B cell (primary cell): Measurements from ENCODE around the gene SEL1L2. TPM values are rescaled to one million over a fixed set of nuclear protein-coding genes. Genes with fewer than 3 reads are reported as not detected.

Source experiments
- ATAC-seq: fragments of 200-7000 bp; cut with Tn5 transposase; one replicate; pipeline ENCODE4 v1.10.0; 2021; ENCODE audit warnings: low read depth, mild to moderate bottlenecking, moderate number of reproducible peaks, moderate library complexity
- CTCF ChIA-PET: fragments of 350-600 bp; sonication (Branson Sonifier 250); formaldehyde crosslinking; loops from one replicate; lab custom pipeline; 2021; ENCODE audit warnings: antibody characterized with exemption, inconsistent platforms; lab: Charles Lee
- POLR2A ChIA-PET: fragments of 350-600 bp; sonication (Branson Sonifier 250); formaldehyde crosslinking; loops from one replicate; lab custom pipeline; 2021; ENCODE audit warnings: antibody characterized with exemption; lab: Charles Lee
- DNase-seq: peaks from one replicate; pipeline ENCODE4 v3.0.0; 2013
- H2AFZ ChIP-seq: 2 replicates; pipeline ENCODE4 v1.6.1; 2012; ENCODE audit warnings: mild to moderate bottlenecking, low read depth, low read length; ENCODE audit not compliant: insufficient read depth, poor library complexity, severe bottlenecking
- H3K27ac ChIP-seq, 2 donors: 1 replicate in 1 of 2; 2 replicates in 1 of 2; pipeline ENCODE4 v1.5.1; 2012 to 2013; ENCODE audit warnings: low read length in 2 of 2, mild to moderate bottlenecking in 2 of 2, moderate library complexity in 1 of 2
- H3K27me3 ChIP-seq, 4 experiments: fragments of 200-600 bp in 1 of 4; sonication (generic) in 1 of 4; replicated peaks in 1 of 4; 1 replicate in 2 of 4; 2 replicates in 2 of 4; pipeline versions ENCODE4 v1.6.1 to v1.7.0; 2013 to 2016; ENCODE audit warnings: low read length in 3 of 4, mild to moderate bottlenecking in 2 of 4, mixed read lengths in 1 of 4, moderate library complexity in 1 of 4; ENCODE audit not compliant: insufficient read depth in 4 of 4, control insufficient read depth in 3 of 4; ENCODE audit errors: control extremely low read depth in 1 of 4
- H3K36me3 ChIP-seq, 2 experiments: replicated peaks in 1 of 2; 1 replicate in 1 of 2; 2 replicates in 1 of 2; pipeline versions ENCODE4 v1.6.1 to v1.7.1; 2013; ENCODE audit warnings: low read length in 1 of 2; ENCODE audit not compliant: insufficient read depth in 2 of 2, control insufficient read depth in 1 of 2; ENCODE audit errors: control extremely low read depth in 1 of 2, extremely low read depth in 1 of 2
- H3K4me1 ChIP-seq, 2 donors: fragments of 200-600 bp in 1 of 2; sonication (generic) in 1 of 2; 1 replicate in 1 of 2; 2 replicates in 1 of 2; pipeline versions ENCODE4 v1.5.1 to v1.6.1; 2013 to 2017; ENCODE audit warnings: low read length in 2 of 2; ENCODE audit not compliant: control insufficient read depth in 2 of 2, insufficient read depth in 2 of 2
- H3K4me2 ChIP-seq: replicated peaks from 2 replicates; pipeline ENCODE3; 2012; ENCODE audit warnings: mild to moderate bottlenecking, low read depth, low read length; ENCODE audit not compliant: poor library complexity, severe bottlenecking
- H3K4me3 ChIP-seq, 5 experiments: fragments of 200-600 bp in 1 of 5; sonication (generic) in 1 of 5; 1 replicate in 3 of 5; 2 replicates in 2 of 5; pipeline versions ENCODE4 v1.5.1 to v1.7.0; 2011 to 2016; ENCODE audit warnings: low read length in 4 of 5, mild to moderate bottlenecking in 4 of 5, low read depth in 2 of 5, control low read depth in 1 of 5, moderate library complexity in 1 of 5; ENCODE audit not compliant: insufficient read depth in 1 of 5; ENCODE audit errors: control extremely low read depth in 1 of 5, extremely low read depth in 1 of 5
- H3K79me2 ChIP-seq: fragments of 200-600 bp; sonication (generic); one replicate; pipeline ENCODE4 v1.6.0; 2016; ENCODE audit warnings: low read length; ENCODE audit not compliant: control insufficient read depth, insufficient read depth
- H3K9ac ChIP-seq: fragments of 200-600 bp; sonication (generic); 2 replicates; pipeline ENCODE4 v1.6.1; 2017; ENCODE audit warnings: mild to moderate bottlenecking, low read length, moderate library complexity
- H3K9me3 ChIP-seq, 3 donors: one replicate each; pipeline versions ENCODE4 v1.6.1 to v1.7.1; 2013; ENCODE audit warnings: low read length in 2 of 3; ENCODE audit not compliant: control insufficient read depth in 2 of 3, insufficient read depth in 1 of 3; ENCODE audit errors: control extremely low read depth in 1 of 3
- H4K20me1 ChIP-seq: 2 replicates; pipeline ENCODE4 v1.6.0; 2012; ENCODE audit warnings: mild to moderate bottlenecking, low read length; ENCODE audit not compliant: insufficient read depth, control insufficient read depth, poor library complexity, severe bottlenecking
- H3K27ac Mint-ChIP-seq: one replicate; pipeline ENCODE4 v1.8.0; 2021; ENCODE audit warnings: mixed read lengths
- H3K27me3 Mint-ChIP-seq: one replicate; pipeline ENCODE4 v1.8.0; 2021; ENCODE audit warnings: mixed read lengths
- H3K4me1 Mint-ChIP-seq: one replicate; pipeline ENCODE4 v1.8.0; 2021; ENCODE audit warnings: mixed read lengths
- H3K4me3 Mint-ChIP-seq: one replicate; pipeline ENCODE4 v1.8.0; 2021; ENCODE audit warnings: mixed read lengths
- H3K9me3 Mint-ChIP-seq: one replicate; pipeline ENCODE4 v1.8.0; 2022; ENCODE audit warnings: mixed read lengths; ENCODE audit not compliant: insufficient read depth
- EZH2 ChIP-seq: IDR thresholded peaks from 2 replicates; pipeline ENCODE4 v1.6.1; 2012; ENCODE audit warnings: borderline replicate concordance, low read depth, mild to moderate bottlenecking, moderate library complexity, low read length; ENCODE audit not compliant: insufficient read depth, poor library complexity, severe bottlenecking
- WGBS: methylation state at CpG from one replicate; pipeline ENCODE4 v1.1.5; 2013; ENCODE audit warnings: missing lambda C conversion rate; ENCODE audit not compliant: insufficient coverage; 5-methylcytosine and 5-hydroxymethylcytosine counted together
- intact Hi-C: fragments of 100-400 bp; cut with micrococcal nuclease; formaldehyde crosslinking; loops from one replicate; pipeline ENCODE4 v1.10.0; 2022
- polyA plus RNA-seq: library from polyadenylated mRNA; depleted of rRNA; stranded (reverse); fragments of >200 nt; gene quantifications from 2 replicates; pipeline ENCODE4 v1.2.3, GENCODE V29; 2012
- total RNA-seq, 2 donors: library from RNA; stranded (reverse); fragments of 120-200 nt in 1 of 2; gene quantifications; 1 replicate in 1 of 2; 2 replicates in 1 of 2; pipeline versions ENCODE4 v1.2.3 to v1.2.4, GENCODE V29; 2013 to 2022
- TF ChIP-seq, protein P1 (sequence below): fragments of 200-600 bp; IDR thresholded peaks from one replicate; pipeline ENCODE4 v1.8.0; 2022; ENCODE audit warnings: antibody characterized with exemption, mild to moderate bottlenecking

The SEL1L2 gene
- total and polyA plus RNA-seq, 2 donors (not counting 1 experiment from before 2014, with no cell fraction given): not detected

DNA sequence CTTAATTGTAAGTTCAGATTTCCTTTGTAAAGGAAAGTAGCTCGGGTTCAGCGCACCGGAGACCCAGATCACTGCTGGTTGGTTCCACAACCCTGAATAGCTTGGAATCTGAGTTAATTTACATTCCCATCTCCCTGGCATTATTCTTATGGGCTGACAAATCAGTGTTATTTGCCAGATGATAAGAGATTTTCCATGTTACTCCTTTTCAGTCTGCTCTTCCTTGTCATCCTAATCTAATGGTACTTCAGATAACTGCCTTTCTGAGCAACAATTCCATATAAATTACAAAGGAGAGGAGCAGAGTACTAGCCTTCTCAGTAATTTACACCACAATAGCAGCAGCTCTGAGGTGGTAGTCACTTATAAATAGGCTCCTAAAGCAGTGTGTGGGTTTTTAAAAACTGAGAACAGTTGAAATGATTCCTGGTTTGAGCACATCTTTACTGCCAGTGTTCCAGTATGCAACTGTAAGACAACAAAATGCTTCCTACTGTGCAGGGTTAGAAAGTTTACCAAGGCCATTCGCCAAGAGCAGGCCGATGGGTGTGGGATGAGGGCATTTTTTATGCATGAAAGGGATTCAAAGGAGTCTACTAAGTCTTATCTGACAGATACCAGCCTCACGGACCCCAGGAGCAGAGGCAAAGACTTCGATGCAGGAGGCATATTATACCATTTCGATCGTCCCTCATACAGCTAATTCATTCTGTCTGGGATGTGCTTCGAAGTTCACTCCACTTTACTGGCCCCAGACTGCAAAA is 115.8 kb downstream of the SEL1L2 start:
- Histone ChIP-seq H3K9me3 (no peaks in the 10 kb centered on the region), H3K27ac (no peak overlapping the region), H4K20me1 (no peaks in the 10 kb centered on the region), H3K4me3 (no peak overlapping the region), H2AFZ (no peak overlapping the region), H3K36me3 (no peaks in the 10 kb centered on the region), H3K79me2 (no peaks in the 10 kb centered on the region), H3K27me3 (peaks cover 0 to 5% (median 0%) of the 10 kb centered on the region in 4 experiments), H3K9ac (no peak overlapping the region), H3K4me1 (no peaks in the 10 kb centered on the region), H3K4me2 (no peak overlapping the region)
- ATAC-seq (no peak), DNase-seq (no peak)
- Mint-ChIP-seq H3K27me3 (peaks cover 10% of the 10 kb centered on the region), H3K4me3 (no peak overlapping the region), H3K4me1 (no peaks in the 10 kb centered on the region), H3K9me3 (no peaks in the 10 kb centered on the region), H3K27ac (no peak overlapping the region)
- CTCF ChIA-PET: no interaction called here
- intact Hi-C loops: no loop called here
- TF ChIP-seq, protein P1, sequence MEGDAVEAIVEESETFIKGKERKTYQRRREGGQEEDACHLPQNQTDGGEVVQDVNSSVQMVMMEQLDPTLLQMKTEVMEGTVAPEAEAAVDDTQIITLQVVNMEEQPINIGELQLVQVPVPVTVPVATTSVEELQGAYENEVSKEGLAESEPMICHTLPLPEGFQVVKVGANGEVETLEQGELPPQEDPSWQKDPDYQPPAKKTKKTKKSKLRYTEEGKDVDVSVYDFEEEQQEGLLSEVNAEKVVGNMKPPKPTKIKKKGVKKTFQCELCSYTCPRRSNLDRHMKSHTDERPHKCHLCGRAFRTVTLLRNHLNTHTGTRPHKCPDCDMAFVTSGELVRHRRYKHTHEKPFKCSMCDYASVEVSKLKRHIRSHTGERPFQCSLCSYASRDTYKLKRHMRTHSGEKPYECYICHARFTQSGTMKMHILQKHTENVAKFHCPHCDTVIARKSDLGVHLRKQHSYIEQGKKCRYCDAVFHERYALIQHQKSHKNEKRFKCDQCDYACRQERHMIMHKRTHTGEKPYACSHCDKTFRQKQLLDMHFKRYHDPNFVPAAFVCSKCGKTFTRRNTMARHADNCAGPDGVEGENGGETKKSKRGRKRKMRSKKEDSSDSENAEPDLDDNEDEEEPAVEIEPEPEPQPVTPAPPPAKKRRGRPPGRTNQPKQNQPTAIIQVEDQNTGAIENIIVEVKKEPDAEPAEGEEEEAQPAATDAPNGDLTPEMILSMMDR: no peak
- TF ChIP-seq EZH2: no peak
- WGBS: 77% methylated on average over 5 of the region's 10 CpGs
- POLR2A ChIA-PET: no interaction called here

DNA sequence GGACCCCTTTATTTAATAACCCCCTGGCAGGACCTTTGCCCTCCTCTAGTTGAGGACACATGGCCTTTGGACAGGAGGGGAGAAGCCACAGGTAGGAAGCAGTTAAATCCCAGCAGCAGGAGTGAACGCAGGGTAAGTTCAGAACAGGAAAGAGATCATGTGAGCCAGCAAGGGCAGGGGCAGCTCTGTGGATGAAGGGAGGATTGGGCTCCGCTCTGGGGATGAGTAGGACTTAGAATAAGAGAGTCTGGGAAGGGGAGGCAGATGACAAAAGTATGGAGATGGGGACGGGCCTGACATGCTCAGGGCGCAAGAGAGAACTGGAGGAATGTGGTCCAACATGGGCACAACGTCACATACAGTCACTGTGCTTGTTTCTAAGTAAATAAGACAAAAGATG is 116.6 kb downstream of the SEL1L2 start:
- no peaks in the 10 kb centered on the region for H3K9me3 ChIP-seq
- H3K4me2 ChIP-seq: no peak overlapping the region
- ChIA-PET POLR2A (no interaction called here), CTCF (no interaction called here)
- H3K4me3 ChIP-seq: no peak overlapping the region
- H3K27ac ChIP-seq: no peak overlapping the region
- H3K79me2 ChIP-seq: no peaks in the 10 kb centered on the region
- TF ChIP-seq, protein P1: no peak
- TF ChIP-seq EZH2: no peak
- DNase-seq (no peak), ATAC-seq (no peak)
- peaks cover 0 to 5% (median 0%) of the 10 kb centered on the region in 4 experiments for H3K27me3 ChIP-seq
- intact Hi-C loops: no loop called here
- H3K36me3 ChIP-seq: no peaks in the 10 kb centered on the region
- Mint-ChIP-seq H3K27me3 (peaks cover 10% of the 10 kb centered on the region), H3K9me3 (no peaks in the 10 kb centered on the region), H3K27ac (no peak overlapping the region), H3K4me1 (no peaks in the 10 kb centered on the region), H3K4me3 (no peak overlapping the region)
- no peaks in the 10 kb centered on the region for H3K4me1 ChIP-seq
- WGBS: 77% methylated on average over 5 of the region's 5 CpGs
- no peaks in the 10 kb centered on the region for H4K20me1 ChIP-seq
- H2AFZ ChIP-seq: no peak overlapping the region
- H3K9ac ChIP-seq: no peak overlapping the region
